GM18502 (cell line): ENCODE results near the gene NSD1.
"Not testable (repeated sequence)": the region's sequence is repeated elsewhere in the genome, so short reads cannot be mapped to it uniquely, and the experiment has no call there.

Experiments
- ATAC-seq: cut with Tn5 transposase; IDR thresholded peaks from one replicate; pipeline ENCODE4 v1.9.1; 2021; ENCODE audit warnings: mild to moderate bottlenecking; ENCODE audit not compliant: unreplicated experiment, poor library complexity

Gene NSD1

DNA sequence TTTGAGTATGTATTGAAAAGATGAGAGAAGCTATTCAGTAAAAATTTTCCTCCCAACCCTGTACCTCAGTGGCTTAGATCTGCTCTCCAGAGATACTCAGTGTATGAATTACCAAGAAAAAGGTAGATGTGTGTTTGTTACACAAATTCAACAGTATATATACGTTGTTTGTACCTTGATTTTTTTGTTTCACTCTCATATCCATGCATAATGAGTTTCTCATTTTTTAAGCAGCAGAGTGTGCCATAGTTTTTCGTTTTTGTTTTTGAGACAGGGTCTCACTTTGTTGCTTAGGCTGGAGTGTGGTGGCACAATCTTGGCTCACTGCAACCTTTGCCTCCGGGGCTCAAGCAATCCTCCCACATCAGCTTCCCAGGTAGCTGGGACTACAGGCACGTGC, 92.2 kb downstream of the NSD1 start:
- ATAC-seq, result no peak

DNA sequence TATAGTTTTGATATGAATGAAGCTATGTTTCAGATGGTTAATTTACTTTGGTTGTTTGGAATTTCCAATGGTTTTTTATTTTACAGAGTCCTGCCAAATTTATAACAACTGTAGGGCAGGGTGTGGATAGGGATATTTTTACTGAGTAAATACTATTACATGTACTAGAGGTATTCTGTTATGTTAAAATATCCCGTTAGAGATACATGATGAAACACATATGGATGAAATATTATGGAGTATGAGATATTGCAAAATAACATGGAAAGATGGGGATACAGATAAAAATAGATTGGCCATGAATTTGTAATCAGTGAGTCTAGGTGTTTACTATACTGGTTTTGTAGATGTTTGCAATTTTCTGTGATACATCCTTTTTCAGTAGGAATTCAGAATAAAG, 93.3 kb downstream of the NSD1 start:
- no peak for ATAC-seq

DNA sequence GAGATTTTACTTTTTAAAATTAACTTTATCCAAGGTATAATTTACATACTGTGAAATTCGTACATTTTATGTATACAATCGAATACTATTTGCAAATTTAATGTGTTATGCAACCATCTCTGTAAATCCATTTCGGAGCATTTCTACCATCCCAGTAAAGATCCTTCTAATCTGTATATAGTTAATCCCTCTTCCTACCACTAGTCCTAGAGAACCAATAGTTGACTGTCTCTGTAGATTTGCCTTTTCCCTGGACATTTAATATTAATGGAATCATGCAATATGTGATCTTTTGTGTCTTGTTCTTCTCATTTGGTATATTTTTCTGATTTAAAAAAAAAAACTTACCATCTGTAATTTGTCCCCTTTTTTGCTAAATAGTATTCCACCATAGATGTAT, 95.2 kb downstream of the NSD1 start:
- no peak for ATAC-seq

DNA sequence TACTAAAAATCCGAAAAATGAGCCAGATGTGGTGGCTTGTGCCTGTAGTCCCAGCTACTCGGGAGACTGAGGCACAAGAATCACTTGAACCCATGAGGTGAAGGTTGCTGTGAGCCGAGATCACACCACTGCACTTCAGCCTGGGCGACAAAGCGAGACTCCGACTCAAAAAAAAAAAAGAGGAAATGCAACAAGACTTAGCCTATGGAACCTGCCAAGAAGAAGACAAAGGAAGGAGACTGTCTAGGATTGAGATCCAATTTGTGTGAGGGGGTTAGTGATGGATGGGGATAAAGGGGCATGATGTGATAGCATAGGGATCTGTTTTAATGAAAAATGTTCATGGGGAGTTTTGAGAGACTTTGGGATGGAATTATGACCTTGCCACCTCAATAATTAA, 97.1 kb downstream of the NSD1 start:
- ATAC-seq, result no peak

DNA sequence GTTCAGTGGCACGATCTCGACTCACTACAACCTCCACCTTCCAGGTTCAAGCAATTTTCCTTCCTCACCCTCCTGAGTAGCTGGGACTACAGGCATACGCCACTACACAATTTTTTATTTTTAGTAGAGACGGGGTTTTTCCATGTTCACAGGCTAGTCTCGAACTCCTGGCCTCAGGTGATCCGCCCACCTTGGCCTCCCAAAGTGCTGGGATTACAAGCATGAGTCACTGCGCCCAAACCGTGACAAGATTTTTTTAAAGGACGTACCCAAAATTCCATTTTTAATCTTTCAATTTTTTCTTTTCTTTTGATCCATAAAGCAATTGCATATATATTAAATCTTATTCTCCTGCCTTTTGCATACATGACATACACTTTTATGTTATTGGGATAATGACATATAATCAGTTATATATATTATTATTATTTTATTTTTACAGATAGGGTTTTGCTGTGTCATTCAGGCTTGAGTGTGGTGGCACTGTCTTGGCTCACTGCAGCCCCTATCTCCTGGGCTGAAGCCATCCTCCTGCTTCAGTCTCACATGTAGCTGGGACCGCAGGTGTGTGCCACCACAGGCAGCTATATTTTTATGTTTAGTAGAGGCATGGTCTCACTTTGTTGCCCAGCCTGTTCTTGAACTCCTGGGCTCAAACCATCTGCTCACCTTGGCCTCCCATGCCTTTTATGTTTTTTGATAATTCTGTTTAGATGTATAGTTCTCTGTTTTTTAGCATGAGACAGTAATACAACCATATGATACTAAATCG, 98.1 kb downstream of the NSD1 start:
- no peak for ATAC-seq

DNA sequence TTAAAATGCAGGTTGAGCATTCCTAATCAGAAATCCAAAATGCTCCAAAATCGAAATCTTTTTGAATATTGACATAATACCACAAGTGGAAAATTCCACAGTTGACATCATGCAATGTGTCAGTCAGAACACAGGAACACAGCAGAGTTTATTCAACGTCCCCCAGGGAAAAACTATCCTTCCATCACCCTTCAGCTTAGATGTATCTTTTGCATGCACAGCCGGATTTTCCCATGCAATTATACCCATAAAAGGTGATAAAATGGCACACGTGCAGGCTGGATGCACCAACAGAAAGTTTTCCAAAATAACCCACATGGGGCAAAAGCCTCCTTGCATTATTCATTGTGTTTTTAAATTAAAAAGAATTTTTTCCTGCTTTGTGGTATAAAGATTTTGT, 98.8 kb downstream of the NSD1 start:
- ATAC-seq, result no peak

DNA sequence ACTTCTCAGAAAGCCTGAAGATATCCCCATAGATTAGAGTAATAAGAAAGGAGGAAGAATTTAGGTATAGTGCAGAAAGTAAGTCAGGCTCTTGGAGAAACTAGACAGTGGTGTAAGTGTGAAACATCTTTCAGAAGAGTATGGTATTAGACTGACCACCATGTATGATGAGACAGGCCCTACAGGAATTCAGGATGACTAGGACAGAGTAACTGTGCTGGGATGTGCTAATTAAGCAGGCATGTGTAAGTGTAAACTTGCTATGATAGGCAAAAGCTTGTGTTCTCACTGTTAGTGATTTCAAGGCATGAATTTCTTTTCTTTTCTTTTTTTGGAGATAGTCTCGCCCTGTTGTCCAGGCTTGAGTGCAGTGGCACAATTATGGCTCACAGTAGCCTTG, 99.2 kb downstream of the NSD1 start:
- ATAC-seq, result no peak

DNA sequence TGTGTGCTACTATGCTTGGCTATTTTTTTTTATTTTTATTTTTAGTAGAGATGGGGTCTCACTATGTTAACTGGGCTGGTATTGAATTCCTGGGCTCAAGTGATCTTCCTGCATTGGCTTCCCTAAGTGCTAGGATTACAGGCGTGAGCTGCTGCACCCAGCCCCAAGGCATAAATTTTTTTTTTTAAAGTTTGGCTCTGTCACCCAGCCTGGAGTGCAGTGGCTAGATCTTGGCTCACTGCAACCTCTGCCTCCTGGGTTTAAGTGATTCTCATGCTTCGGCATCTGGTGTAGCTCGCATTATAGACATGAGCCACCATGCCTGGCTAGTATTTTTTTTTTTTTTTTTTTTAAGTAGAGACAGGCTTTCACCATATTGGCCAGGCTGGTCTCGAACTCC, 99.6 kb downstream of the NSD1 start:
- no peak for ATAC-seq

DNA sequence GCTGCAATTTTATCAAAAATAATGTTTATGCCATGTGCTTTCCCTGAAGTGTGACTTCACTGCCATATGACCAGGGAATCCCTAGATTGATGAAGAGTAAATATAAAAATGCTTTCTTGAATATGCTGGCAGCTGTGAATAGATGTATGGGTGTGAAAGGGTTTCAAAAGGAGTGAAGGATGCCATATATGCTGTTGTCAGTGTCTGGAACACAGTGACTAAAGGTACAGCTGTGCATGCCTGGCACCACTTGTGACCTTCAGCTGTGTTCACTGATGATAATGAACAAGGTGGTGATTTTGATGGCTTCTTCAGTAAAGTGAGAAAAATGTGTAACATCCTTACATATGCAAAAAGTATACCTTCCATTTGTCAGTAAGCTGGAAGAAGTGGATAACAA, 100.2 kb downstream of the NSD1 start:
- no peak for ATAC-seq

DNA sequence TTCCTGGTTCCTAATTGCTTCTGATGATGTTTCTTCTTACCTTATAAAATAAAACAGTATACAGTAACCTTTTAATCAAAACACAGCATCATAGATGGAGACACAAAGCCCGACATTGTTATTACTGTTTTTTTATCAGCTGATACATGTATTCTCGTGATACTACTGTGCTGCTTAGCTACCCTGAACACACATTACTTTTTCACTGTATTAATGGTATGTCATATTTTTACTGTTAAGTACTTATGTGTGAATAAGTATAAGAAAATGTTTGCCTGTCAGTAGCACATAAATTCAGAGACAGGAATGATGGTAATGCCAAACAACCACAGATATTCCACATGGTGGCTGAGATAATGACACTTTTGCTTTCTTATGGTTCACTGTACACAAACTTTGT, 101.3 kb downstream of the NSD1 start:
- ATAC-seq, result no peak

DNA sequence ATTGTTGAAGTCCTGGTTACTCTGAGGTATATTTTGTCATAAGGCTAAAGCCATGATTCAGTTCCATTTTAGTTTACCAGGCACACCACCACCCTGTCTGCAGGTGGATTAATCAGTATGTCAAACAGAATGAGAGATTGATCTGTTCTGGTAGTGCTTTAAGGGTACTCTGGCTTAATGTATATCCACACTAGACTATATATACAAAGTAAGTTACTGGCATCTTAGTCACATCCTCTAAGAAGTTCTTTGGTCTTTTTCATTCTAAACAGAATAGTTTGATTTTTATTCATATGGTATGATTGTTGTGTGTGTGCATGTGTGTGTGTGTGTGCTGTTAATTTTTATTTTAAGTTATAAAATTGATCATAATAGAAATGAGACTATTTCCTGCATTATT, 108.2 kb downstream of the NSD1 start:
- no peak for ATAC-seq

DNA sequence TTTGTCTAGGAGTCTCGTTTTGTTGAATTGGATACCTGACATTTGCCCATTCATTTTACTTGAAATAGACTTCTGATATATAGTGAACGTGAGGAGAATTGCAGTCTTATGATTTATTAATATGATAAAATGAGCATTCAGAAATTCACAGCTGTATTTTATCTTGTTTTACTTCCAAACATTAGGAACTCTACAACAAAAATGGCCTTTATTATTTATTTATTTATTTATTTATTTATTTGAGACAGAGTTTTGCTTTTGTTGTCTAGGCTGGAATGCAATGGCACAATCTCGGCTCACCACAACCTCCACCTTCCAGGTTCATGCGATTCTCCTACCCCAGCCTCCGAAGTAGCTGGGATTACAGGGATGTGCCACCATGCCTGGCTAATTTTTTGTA, 108.7 kb downstream of the NSD1 start:
- no peak for ATAC-seq

DNA sequence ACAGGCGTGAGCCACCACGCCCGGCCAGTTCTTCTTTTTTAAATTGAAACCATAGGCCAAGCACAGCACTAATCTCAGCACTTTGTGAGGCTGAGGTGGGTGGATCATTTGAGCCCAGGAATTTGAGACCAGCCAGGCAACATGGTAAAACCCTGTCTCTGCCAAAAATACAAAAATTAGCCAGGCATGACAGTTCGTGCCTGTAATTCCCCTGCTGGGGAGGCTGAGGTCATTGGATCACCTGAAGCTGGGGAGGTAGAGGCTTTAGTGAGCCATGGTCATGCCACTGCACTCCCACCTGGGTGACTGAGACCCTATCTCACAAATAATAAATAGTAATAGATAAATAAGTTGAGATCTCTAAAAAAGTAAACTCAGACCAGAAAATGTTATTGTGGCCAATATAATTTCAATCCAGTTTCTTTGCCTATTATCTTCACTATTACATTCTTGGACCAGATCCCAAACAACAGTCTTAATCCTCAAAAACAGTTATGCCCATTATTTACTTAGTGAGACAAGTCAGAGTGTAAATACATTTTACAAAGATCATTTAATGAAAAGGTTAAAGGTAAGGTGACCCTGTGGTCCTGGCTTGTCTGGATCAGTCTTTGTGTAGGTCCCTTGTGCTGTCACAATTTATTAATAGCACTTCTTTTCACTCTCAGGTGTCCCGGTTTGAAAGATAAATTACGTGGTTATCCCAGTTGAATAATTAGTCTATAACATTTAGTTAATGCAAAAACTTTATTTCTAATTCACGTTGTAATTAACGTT, 116.4 kb downstream of the NSD1 start:
- ATAC-seq, result no peak

DNA sequence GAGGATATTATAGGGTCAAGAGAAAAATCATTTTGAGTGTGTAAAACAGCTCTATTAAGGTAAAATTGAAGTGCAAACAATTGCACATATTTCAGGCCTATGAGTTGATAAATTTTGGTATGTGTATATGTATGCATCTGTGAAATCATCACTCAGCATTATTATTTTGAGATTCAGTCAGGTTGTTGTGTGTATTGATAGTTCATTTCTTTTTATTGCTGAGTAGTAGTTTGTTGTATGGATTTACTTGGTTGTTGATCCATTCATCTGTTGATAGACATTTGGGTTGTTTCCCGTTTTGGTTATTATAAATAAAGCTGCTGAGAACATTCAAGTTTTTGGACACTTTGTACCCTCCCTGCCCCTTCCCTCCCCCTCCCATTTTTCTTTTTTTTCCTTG, 119.7 kb downstream of the NSD1 start:
- ATAC-seq, result no peak

DNA sequence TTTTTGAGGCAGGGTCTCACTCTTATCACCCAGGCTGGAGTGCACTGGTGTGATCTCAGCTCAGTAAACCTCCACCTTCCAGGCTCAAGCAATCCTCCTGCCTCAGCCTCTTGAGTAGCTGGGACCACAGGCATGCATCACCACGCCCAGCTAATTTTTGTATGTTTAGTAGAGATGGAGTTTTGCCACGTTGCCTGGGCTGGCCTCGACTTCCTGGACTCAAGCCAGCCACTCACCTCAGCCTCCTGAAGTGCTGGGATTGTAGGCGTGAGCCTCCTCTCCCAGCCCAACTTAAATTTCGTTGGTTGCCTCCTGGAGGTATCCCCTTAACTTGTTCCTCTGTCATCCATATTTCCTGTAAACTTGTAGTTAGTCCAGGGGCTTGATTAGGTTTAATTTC, 122.7 kb downstream of the NSD1 start:
- no peak for ATAC-seq

DNA sequence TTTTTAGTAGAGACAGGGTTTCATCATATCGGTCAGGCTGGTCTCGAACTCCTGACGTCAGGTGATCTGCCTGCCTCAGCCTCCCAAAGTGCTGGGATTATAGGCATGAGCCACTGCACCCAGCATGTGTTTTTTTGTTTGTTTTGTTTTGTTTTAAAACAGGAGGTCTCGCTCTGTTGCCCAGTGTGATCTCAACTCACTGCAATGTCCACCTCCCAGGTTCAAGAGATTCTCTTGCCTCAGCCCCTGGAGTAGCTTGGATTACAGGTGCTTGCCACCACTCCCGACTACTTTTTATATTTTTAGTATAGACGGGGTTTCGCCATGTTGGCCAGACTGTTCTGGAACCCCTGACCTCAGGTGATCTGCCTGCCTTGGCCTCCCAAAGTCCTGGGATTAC, 125.1 kb downstream of the NSD1 start:
- ATAC-seq, result not testable (repeated sequence)

DNA sequence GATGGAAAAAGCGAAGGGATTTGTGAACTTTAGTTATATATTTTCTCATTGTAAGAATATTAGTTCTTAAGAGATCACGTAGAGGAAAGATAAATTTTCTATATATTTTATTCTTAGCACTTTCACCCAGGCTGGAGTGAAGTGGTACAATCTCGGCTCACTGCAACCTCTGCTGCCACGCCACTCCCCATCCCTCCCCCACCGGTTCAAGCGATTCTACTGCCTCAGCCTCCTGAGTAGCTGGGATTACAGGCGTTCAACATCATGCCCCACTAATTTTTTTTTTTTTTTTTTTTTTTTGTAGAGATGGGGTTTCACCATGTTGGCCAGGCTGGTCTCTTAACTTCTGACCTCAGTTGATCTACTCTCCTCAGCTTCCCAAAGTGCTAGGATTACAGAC, 127.4 kb downstream of the NSD1 start:
- no peak for ATAC-seq

DNA sequence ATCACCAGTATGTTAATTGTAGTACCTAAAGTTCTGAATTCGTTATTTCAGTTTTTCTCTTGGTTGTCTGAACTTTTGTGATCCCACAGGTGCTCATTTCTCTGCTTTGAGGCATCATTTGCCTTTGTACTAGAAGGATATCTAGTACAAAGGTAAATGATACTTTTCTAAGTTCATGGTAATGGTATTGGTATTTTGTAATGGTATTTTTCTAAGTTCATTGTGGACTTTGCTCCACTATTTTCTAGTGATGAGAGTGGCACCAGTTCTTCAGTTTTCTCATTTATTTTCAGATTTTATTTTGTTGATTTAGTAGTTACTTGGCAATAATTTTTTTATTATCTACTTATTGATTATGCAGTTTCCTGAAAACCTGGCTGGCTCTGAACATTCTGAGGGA, 127.9 kb downstream of the NSD1 start:
- ATAC-seq, result no peak

DNA sequence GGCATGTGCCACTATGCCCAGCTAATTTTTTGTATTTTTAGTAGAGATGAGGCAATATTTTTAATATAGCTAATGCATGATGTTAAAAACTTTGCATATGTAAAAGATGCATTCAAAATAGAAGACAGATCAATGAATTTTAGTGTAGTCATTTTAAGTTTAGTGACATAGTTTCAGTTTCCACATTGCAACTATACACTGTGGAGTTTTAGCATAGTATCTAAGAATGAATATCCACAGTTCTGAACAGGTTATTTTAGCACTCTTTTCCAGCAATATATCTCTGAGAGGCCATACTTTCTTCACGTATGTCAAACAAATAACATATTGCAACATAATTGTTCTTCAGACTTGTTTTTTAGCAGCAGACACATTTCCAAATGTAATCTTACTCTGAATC, 130.6 kb downstream of the NSD1 start:
- no peak for ATAC-seq

DNA sequence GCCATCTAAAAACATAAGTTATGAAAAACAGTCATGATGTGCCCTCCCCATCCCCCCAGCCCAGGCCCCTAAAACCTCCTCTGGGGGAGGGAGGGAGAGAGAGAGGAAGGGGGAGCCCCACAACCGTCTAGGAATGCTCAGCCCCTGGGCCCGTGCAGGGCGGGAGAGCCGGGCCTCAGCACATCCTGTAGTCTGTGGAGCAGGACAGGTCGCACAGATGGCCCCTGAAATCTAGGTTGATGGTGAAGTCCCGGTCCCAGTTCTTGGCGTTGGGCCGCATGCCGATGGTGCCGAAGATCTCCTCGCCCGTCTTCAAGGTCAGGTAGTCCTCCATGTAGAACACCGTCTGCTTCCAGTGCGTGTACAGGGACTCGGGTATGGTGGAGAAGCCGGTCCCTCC, 131.8 kb downstream of the NSD1 start:
- ATAC-seq, result no peak

DNA sequence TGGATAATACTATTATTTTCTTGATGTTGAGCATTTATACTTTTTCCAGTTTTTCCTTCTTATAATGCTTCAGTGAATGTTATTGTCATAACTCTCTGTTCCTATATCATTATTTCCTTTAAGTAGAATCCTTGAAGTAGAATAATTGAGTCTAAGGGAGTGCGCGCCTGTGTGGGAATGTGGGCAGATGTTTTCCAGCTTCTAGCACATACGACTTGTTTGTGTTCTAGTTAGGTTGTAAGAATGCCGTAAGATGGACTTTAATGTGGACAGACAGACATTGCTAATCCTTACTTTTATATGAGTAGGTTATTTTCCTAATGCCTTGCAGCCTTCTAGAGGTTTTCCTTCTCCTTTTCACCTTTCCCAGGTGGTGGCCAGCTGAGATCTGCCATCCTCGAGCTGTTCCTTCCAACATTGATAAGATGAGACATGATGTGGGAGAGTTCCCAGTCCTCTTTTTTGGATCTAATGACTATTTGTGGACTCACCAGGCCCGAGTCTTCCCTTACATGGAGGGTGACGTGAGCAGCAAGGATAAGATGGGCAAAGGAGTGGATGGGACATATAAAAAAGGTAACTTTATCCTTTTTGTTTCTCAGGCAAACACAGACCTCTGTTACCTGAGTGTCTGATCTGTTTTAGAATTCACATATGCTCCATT, 135.8 kb downstream of the NSD1 start:
- no peak for ATAC-seq

DNA sequence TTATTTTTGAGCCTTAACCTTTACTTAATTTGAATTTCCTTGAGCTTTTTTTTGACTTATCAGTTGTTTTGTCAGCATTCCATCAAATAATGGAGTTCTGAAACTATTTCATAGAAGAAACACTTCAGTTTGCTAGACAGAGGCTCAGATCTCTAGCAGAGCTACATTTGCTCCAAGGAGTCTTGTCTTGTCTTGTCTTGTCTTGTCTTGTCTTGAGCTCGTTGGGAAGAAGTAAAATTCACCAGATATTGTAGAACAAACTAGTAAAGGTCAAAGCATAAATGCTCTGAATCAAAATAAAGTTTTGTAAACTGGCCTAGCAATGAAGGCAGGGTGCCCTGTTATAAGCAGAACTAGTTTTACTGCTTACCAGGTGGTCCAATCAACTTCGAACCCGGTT, 136.4 kb downstream of the NSD1 start:
- ATAC-seq, result no peak
